Measurements from ENCODE around the gene GRM8.

GRM8 gene

DNA sequence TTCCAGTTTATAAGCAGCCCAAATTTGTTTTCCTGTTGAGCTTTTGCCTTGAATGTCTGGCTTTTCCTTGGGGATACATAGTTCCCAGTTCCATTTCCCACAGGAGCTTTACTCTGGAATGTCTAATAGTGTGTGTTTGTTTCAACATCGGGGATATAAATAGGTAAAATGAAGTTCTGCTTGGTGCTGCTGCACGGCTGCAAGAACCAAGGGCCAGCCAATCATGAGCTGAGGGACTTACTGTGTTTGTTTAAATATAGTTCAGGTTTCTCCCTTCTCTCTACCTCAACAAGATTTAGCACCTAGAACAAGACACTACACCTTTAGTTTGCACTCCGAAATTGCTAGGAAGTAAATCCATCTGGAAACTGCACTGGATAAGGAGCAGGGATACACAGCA is 43.9 kb downstream of the GRM8 start:
- peaks cover 4% of the 10 kb centered on the region for H3K27me3 ChIP-seq (ENCODE audit: insufficient read depth, low read length, poor library complexity)
- H3K27ac ChIP-seq (ENCODE audit: low read length), result no peak overlapping the region
- no peaks in the 10 kb centered on the region for H4K20me1 ChIP-seq (ENCODE audit: insufficient read depth, low read length)
- no peaks in the 10 kb centered on the region for H3K79me2 ChIP-seq (ENCODE audit: insufficient read depth, low read length)
- no peaks in the 10 kb centered on the region for H3K9me3 ChIP-seq (ENCODE audit: insufficient read depth, low read length, severe bottlenecking)
- no peak for ATAC-seq (ENCODE audit: insufficient read depth, low read depth)
- DNase-seq, result no peak
- H3K4me1 ChIP-seq (ENCODE audit: insufficient read depth, low read length), result no peaks in the 10 kb centered on the region
- H3K9ac ChIP-seq (ENCODE audit: low read depth, low read length), result no peak overlapping the region
- no peaks in the 10 kb centered on the region for H3K36me3 ChIP-seq (ENCODE audit: insufficient read depth, low read length)
- H2AFZ ChIP-seq (ENCODE audit: low read depth, low read length), result no peak overlapping the region
- H3K4me2 ChIP-seq (ENCODE audit: insufficient read depth, low read length), result no peak overlapping the region
- H3K4me3 ChIP-seq (ENCODE audit: low read depth in 1 of 2, low read length in 2 of 2), result no peak overlapping the region
- TF ChIP-seq EZH2 (IDR thresholded peaks at IDR 0.05; ENCODE audit: borderline replicate concordance, low read depth, low read length, severe bottlenecking), result no peak
- TF ChIP-seq, protein P1, sequence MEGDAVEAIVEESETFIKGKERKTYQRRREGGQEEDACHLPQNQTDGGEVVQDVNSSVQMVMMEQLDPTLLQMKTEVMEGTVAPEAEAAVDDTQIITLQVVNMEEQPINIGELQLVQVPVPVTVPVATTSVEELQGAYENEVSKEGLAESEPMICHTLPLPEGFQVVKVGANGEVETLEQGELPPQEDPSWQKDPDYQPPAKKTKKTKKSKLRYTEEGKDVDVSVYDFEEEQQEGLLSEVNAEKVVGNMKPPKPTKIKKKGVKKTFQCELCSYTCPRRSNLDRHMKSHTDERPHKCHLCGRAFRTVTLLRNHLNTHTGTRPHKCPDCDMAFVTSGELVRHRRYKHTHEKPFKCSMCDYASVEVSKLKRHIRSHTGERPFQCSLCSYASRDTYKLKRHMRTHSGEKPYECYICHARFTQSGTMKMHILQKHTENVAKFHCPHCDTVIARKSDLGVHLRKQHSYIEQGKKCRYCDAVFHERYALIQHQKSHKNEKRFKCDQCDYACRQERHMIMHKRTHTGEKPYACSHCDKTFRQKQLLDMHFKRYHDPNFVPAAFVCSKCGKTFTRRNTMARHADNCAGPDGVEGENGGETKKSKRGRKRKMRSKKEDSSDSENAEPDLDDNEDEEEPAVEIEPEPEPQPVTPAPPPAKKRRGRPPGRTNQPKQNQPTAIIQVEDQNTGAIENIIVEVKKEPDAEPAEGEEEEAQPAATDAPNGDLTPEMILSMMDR (IDR thresholded peaks at IDR 0.05; ENCODE audit: borderline replicate concordance, extremely low read depth, low read length, poor library complexity, severe bottlenecking), result no peak

DNA sequence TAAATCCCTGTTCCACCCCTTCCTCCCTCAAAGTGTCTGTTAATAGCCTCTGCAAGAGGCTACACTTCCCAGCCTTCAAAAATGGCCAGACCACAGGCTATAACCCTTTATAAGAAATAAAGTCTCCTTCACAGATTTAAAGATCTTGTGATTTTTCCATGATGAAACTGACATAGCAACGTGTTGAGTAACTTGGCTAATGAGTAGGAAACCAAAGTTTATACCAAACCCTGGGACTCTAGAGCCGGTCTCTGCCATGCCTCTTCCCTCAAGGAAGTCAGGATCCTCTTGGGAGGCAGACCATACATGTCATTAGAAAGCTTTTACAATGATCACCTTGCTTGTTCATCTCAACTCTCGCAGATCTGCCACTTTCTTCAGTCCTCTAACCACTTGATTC is 44.4 kb downstream of the GRM8 start:
- Histone ChIP-seq H3K4me3 (ENCODE audit: low read depth in 1 of 2, low read length in 2 of 2) (no peak overlapping the region), H3K27ac (ENCODE audit: low read length) (no peak overlapping the region), H3K9me3 (ENCODE audit: insufficient read depth, low read length, severe bottlenecking) (no peaks in the 10 kb centered on the region), H3K79me2 (ENCODE audit: insufficient read depth, low read length) (no peaks in the 10 kb centered on the region), H2AFZ (ENCODE audit: low read depth, low read length) (no peak overlapping the region), H3K9ac (ENCODE audit: low read depth, low read length) (no peak overlapping the region), H4K20me1 (ENCODE audit: insufficient read depth, low read length) (no peaks in the 10 kb centered on the region), H3K27me3 (ENCODE audit: insufficient read depth, low read length, poor library complexity) (peaks cover 4% of the 10 kb centered on the region), H3K36me3 (ENCODE audit: insufficient read depth, low read length) (no peaks in the 10 kb centered on the region), H3K4me2 (ENCODE audit: insufficient read depth, low read length) (no peak overlapping the region), H3K4me1 (ENCODE audit: insufficient read depth, low read length) (no peaks in the 10 kb centered on the region)
- DNase-seq (no peak), ATAC-seq (ENCODE audit: insufficient read depth, low read depth) (no peak)
- no peak for TF ChIP-seq EZH2 (IDR thresholded peaks at IDR 0.05; ENCODE audit: borderline replicate concordance, low read depth, low read length, severe bottlenecking)
- TF ChIP-seq, protein P1 (IDR thresholded peaks at IDR 0.05; ENCODE audit: borderline replicate concordance, extremely low read depth, low read length, poor library complexity, severe bottlenecking), result no peak

DNA sequence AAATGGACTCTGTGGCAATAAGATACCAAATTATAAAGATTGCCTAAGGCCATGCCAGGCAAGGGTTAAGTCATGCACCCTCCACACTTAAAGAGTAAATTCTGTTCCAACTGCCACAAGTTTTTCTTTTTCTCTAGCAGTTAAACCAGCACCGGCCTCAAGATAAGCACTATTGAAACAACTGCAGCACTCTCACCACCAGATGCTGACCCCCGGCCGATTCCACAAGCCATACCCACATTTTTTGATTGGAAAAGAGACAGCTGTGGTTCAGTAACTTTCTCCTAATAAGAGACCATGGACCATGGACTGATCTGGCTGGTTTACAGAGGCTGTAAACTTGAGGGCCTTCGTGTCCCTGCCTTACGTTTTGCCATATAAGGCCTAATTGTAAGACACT is 44.9 kb downstream of the GRM8 start:
- Histone ChIP-seq H3K4me2 (ENCODE audit: insufficient read depth, low read length) (no peak overlapping the region), H4K20me1 (ENCODE audit: insufficient read depth, low read length) (no peaks in the 10 kb centered on the region), H3K27ac (ENCODE audit: low read length) (no peak overlapping the region), H3K9me3 (ENCODE audit: insufficient read depth, low read length, severe bottlenecking) (no peaks in the 10 kb centered on the region), H2AFZ (ENCODE audit: low read depth, low read length) (no peak overlapping the region), H3K9ac (ENCODE audit: low read depth, low read length) (no peak overlapping the region), H3K79me2 (ENCODE audit: insufficient read depth, low read length) (no peaks in the 10 kb centered on the region), H3K36me3 (ENCODE audit: insufficient read depth, low read length) (no peaks in the 10 kb centered on the region), H3K4me1 (ENCODE audit: insufficient read depth, low read length) (no peaks in the 10 kb centered on the region), H3K4me3 (ENCODE audit: low read depth in 1 of 2, low read length in 2 of 2) (no peak overlapping the region), H3K27me3 (ENCODE audit: insufficient read depth, low read length, poor library complexity) (peaks cover 4% of the 10 kb centered on the region)
- TF ChIP-seq, protein P1 (IDR thresholded peaks at IDR 0.05; ENCODE audit: borderline replicate concordance, extremely low read depth, low read length, poor library complexity, severe bottlenecking), result no peak
- no peak for TF ChIP-seq EZH2 (IDR thresholded peaks at IDR 0.05; ENCODE audit: borderline replicate concordance, low read depth, low read length, severe bottlenecking)
- no peak for DNase-seq
- no peak for ATAC-seq (ENCODE audit: insufficient read depth, low read depth)

DNA sequence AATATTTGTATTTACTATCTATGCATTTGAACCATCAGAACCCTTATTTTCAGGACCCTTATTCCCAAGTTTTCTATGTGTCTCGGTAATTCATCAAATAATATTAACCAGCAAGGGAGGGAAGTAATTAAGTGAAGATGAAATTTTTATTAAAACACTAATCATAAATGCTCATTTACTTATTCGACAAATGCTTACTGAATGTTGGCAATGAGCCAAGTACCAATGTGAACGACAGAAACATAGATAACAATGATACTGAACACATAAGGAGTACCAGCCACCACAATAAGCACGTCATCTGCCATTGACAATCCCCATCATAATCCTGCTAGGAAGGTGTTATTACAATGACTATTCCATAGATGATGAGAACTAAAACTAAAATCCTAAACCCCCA is 45.5 kb downstream of the GRM8 start:
- Histone ChIP-seq H3K4me1 (ENCODE audit: insufficient read depth, low read length) (no peaks in the 10 kb centered on the region), H3K4me2 (ENCODE audit: insufficient read depth, low read length) (no peak overlapping the region), H3K9ac (ENCODE audit: low read depth, low read length) (no peak overlapping the region), H3K4me3 (ENCODE audit: low read depth in 1 of 2, low read length in 2 of 2) (no peak overlapping the region), H2AFZ (ENCODE audit: low read depth, low read length) (no peak overlapping the region), H3K27me3 (ENCODE audit: insufficient read depth, low read length, poor library complexity) (peaks cover 4% of the 10 kb centered on the region), H3K9me3 (ENCODE audit: insufficient read depth, low read length, severe bottlenecking) (no peaks in the 10 kb centered on the region), H3K79me2 (ENCODE audit: insufficient read depth, low read length) (no peaks in the 10 kb centered on the region), H3K27ac (ENCODE audit: low read length) (no peak overlapping the region), H4K20me1 (ENCODE audit: insufficient read depth, low read length) (no peaks in the 10 kb centered on the region), H3K36me3 (ENCODE audit: insufficient read depth, low read length) (no peaks in the 10 kb centered on the region)
- TF ChIP-seq, protein P1 (IDR thresholded peaks at IDR 0.05; ENCODE audit: borderline replicate concordance, extremely low read depth, low read length, poor library complexity, severe bottlenecking), result no peak
- no peak for TF ChIP-seq EZH2 (IDR thresholded peaks at IDR 0.05; ENCODE audit: borderline replicate concordance, low read depth, low read length, severe bottlenecking)
- ATAC-seq (ENCODE audit: insufficient read depth, low read depth), result no peak
- no peak for DNase-seq

All from DND-41 (cell line).